Measurements from ENCODE around the gene CMTM4.

Gene CMTM4

GRCh38 chr16:66668777-66669444 lies 27.6 kb downstream of the CMTM4 start:
- DNase-seq = no peak

GRCh38 chr16:66667944-66668343 lies 28.6 kb downstream of the CMTM4 start:
- no peak for DNase-seq

GRCh38 chr16:66662445-66663194 lies 33.9 kb downstream of the CMTM4 start:
- peak; percentile 26 for DNase-seq

- DNase-seq = peak; percentile 34
Measured at GRCh38 chr16:66661671-66662346, 34.7 kb downstream of the CMTM4 start.

- DNase-seq = peak; percentile 17
Measured at GRCh38 chr16:66661210-66661560, 35.4 kb downstream of the CMTM4 start.

GRCh38 chr16:66660422-66661209 lies 35.9 kb downstream of the CMTM4 start:
- peak; percentile 44 for DNase-seq

GRCh38 chr16:66658860-66659190 lies 37.7 kb downstream of the CMTM4 start:
- DNase-seq = no peak

GRCh38 chr16:66658143-66658859 lies 38.2 kb downstream of the CMTM4 start:
- no peak for DNase-seq

- DNase-seq = no peak
Measured at GRCh38 chr16:66656547-66656946, 40.0 kb downstream of the CMTM4 start.

- DNase-seq = no peak
Measured at GRCh38 chr16:66653581-66654350, 42.8 kb downstream of the CMTM4 start.

- no peak for DNase-seq
Measured at GRCh38 chr16:66652661-66653360, 43.7 kb downstream of the CMTM4 start.

- no peak for DNase-seq
Measured at GRCh38 chr16:66651965-66652364, 44.6 kb downstream of the CMTM4 start.

- no peak for DNase-seq
Measured at GRCh38 chr16:66651474-66651765, 45.1 kb downstream of the CMTM4 start.

- peak; percentile 72 for DNase-seq
Measured at GRCh38 chr16:66650707-66651473, 45.7 kb downstream of the CMTM4 start.

- DNase-seq = no peak
Measured at GRCh38 chr16:66649636-66650205, 46.8 kb downstream of the CMTM4 start.

GRCh38 chr16:66649167-66649566 lies 47.4 kb downstream of the CMTM4 start:
- DNase-seq = no peak

- DNase-seq = no peak
Measured at GRCh38 chr16:66647866-66648265, 48.7 kb downstream of the CMTM4 start.

GRCh38 chr16:66641387-66641786 lies 55.2 kb downstream of the CMTM4 start:
- DNase-seq = no peak

GRCh38 chr16:66640724-66641314 lies 55.7 kb downstream of the CMTM4 start:
- no peak for DNase-seq
